ENCODE measurements around the gene KIAA0232.
A peak's percentile ranks its signal among the peaks of the same experiment; 100 is the strongest.
"Not testable (repeated sequence)": the region's sequence is repeated elsewhere in the genome, so short reads cannot be mapped to it uniquely, and the experiment has no call there.

Gene KIAA0232

GRCh38 chr4:6900181-6900812 is 117.8 kb downstream of the KIAA0232 start:
- no peak for DNase-seq (ENCODE audit: low read depth in 2 of 2)

- no peak for DNase-seq (ENCODE audit: low read depth in 2 of 2)
These were observed 118.4 kb downstream of the KIAA0232 start for GRCh38 chr4:6900956-6901355.

GRCh38 chr4:6901669-6902317 is 119.3 kb downstream of the KIAA0232 start:
- no peak for DNase-seq (ENCODE audit: low read depth in 2 of 2)

GRCh38 chr4:6902318-6903042 is 120.0 kb downstream of the KIAA0232 start:
- no peak for DNase-seq (ENCODE audit: low read depth in 2 of 2)

GRCh38 chr4:6905516-6906445 is 123.3 kb downstream of the KIAA0232 start:
- DNase-seq (ENCODE audit: low read depth in 2 of 2): no peak

GRCh38 chr4:6906486-6906885 is 124.0 kb downstream of the KIAA0232 start:
- not testable (repeated sequence) for DNase-seq (ENCODE audit: low read depth in 2 of 2)

GRCh38 chr4:6907658-6908191 is 125.2 kb downstream of the KIAA0232 start:
- no peak for DNase-seq (ENCODE audit: low read depth in 2 of 2)

- DNase-seq (ENCODE audit: low read depth in 2 of 2): no peak
These were observed 126.0 kb downstream of the KIAA0232 start for GRCh38 chr4:6908432-6909112.

GRCh38 chr4:6909113-6909969 is 126.8 kb downstream of the KIAA0232 start, which contains the start of gene TBC1D14:
TSS of gene TBC1D14 (plus strand) at chr4:6909826. CDS start at chr4:6923390, 13,564 bp downstream.
- peak; percentile 81 to 83 for DNase-seq (ENCODE audit: low read depth in 2 of 2)

- DNase-seq (ENCODE audit: low read depth in 2 of 2): no peak
These were observed 127.4 kb downstream of the KIAA0232 start for GRCh38 chr4:6909970-6910339.

- no peak for DNase-seq (ENCODE audit: low read depth in 2 of 2)
These were observed 127.9 kb downstream of the KIAA0232 start for GRCh38 chr4:6910340-6910959.

- no peak for DNase-seq (ENCODE audit: low read depth in 2 of 2)
These were observed 128.7 kb downstream of the KIAA0232 start for GRCh38 chr4:6910960-6911874.

GRCh38 chr4:6911917-6912316 is 129.4 kb downstream of the KIAA0232 start:
- not testable (repeated sequence) for DNase-seq (ENCODE audit: low read depth in 2 of 2)

GRCh38 chr4:6912441-6912840 is 129.9 kb downstream of the KIAA0232 start:
- no peak for DNase-seq (ENCODE audit: low read depth in 2 of 2)

- no peak for DNase-seq (ENCODE audit: low read depth in 2 of 2)
These were observed 130.9 kb downstream of the KIAA0232 start for GRCh38 chr4:6913350-6913905.

- DNase-seq (ENCODE audit: low read depth in 2 of 2): no peak
These were observed 131.9 kb downstream of the KIAA0232 start for GRCh38 chr4:6914448-6914847.

- no peak for DNase-seq (ENCODE audit: low read depth in 2 of 2)
These were observed 132.8 kb downstream of the KIAA0232 start for GRCh38 chr4:6915041-6916005.
